ENCODE data around the gene EIF4ENIF1.

DNA sequence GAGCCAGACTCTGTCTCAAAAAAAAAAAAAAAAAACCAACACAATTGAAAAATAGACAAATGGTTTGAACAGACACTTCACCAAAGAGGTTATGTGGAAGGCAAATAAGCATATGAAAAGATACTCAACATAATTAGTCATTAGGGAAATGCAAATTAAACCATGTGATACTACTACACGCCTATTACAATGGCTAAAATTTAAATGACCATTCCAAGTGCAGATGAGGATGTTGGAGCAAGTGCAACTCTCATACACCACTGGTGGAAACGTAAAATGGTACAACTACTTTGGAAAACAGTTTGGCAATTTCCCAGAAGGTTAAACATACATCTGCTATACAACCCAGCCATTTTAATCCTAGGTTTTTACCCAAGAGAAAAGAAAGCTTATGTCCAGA is 24.3 kb downstream of the EIF4ENIF1 start:
- TF ChIP-seq, protein P1, sequence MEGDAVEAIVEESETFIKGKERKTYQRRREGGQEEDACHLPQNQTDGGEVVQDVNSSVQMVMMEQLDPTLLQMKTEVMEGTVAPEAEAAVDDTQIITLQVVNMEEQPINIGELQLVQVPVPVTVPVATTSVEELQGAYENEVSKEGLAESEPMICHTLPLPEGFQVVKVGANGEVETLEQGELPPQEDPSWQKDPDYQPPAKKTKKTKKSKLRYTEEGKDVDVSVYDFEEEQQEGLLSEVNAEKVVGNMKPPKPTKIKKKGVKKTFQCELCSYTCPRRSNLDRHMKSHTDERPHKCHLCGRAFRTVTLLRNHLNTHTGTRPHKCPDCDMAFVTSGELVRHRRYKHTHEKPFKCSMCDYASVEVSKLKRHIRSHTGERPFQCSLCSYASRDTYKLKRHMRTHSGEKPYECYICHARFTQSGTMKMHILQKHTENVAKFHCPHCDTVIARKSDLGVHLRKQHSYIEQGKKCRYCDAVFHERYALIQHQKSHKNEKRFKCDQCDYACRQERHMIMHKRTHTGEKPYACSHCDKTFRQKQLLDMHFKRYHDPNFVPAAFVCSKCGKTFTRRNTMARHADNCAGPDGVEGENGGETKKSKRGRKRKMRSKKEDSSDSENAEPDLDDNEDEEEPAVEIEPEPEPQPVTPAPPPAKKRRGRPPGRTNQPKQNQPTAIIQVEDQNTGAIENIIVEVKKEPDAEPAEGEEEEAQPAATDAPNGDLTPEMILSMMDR (IDR thresholded peaks at IDR 0.05; ENCODE audit: extremely low read depth in 1 of 2, insufficient read depth in 1 of 2, low read depth in 1 of 2, low read length in 2 of 2), result no peak
- no peak for TF ChIP-seq POLR2A (IDR thresholded peaks at IDR 0.05; ENCODE audit: low read depth, low read length)
